HG02938 (cell line): ENCODE measurements around the gene SEL1L3.
A peak's percentile ranks its signal among the peaks of the same experiment; 100 is the strongest.

ENCODE experiments used
- ATAC-seq: cut with Tn5 transposase; IDR thresholded peaks from one replicate; pipeline ENCODE4 v1.9.1; 2021; ENCODE audit warnings: mild to moderate bottlenecking, moderate library complexity; ENCODE audit not compliant: unreplicated experiment

Gene SEL1L3

GRCh38 chr4:25857403-25857802 is 5.4 kb downstream of the SEL1L3 start:
- ATAC-seq = no peak

- ATAC-seq = no peak
These were observed 6.0 kb downstream of the SEL1L3 start for GRCh38 chr4:25856756-25857155.

GRCh38 chr4:25852103-25852502 is 10.7 kb downstream of the SEL1L3 start:
- no peak for ATAC-seq

- no peak for ATAC-seq
These were observed 15.5 kb downstream of the SEL1L3 start for GRCh38 chr4:25847329-25847728.

- no peak for ATAC-seq
These were observed 16.7 kb downstream of the SEL1L3 start for GRCh38 chr4:25845841-25846653.

- no peak for ATAC-seq
These were observed 17.7 kb downstream of the SEL1L3 start for GRCh38 chr4:25844961-25845712.

- peak; percentile 44 for ATAC-seq
These were observed 19.3 kb downstream of the SEL1L3 start for GRCh38 chr4:25843340-25844097.

- ATAC-seq = peak; percentile 61
These were observed 20.5 kb downstream of the SEL1L3 start for GRCh38 chr4:25842229-25842845.

- ATAC-seq = no peak
These were observed 23.1 kb downstream of the SEL1L3 start for GRCh38 chr4:25839687-25840086.

- no peak for ATAC-seq
These were observed 23.6 kb downstream of the SEL1L3 start for GRCh38 chr4:25839233-25839632.

GRCh38 chr4:25838526-25838925 is 24.3 kb downstream of the SEL1L3 start:
- ATAC-seq = no peak

- no peak for ATAC-seq
These were observed 25.7 kb downstream of the SEL1L3 start for GRCh38 chr4:25837107-25837506.

- no peak for ATAC-seq
These were observed 27.4 kb downstream of the SEL1L3 start for GRCh38 chr4:25835384-25835783.

GRCh38 chr4:25834411-25835107 is 28.2 kb downstream of the SEL1L3 start:
- no peak for ATAC-seq

GRCh38 chr4:25830548-25830947 is 32.2 kb downstream of the SEL1L3 start:
- ATAC-seq = no peak

GRCh38 chr4:25827897-25828296 is 34.9 kb downstream of the SEL1L3 start:
- no peak for ATAC-seq

GRCh38 chr4:25827373-25827772 is 35.4 kb downstream of the SEL1L3 start:
- ATAC-seq = no peak

- ATAC-seq = no peak
These were observed 36.6 kb downstream of the SEL1L3 start for GRCh38 chr4:25826074-25826752.

GRCh38 chr4:25823632-25824031 is 39.2 kb downstream of the SEL1L3 start:
- no peak for ATAC-seq

GRCh38 chr4:25821899-25822298 is 40.9 kb downstream of the SEL1L3 start:
- ATAC-seq = no peak
